Neural cell (in vitro differentiated cells): ENCODE data around the gene SDHB. TPM values are rescaled to one million over a fixed set of nuclear protein-coding genes. Genes with fewer than 3 reads are reported as not detected.

Source experiments
- H2AFZ ChIP-seq: fragments of 200-600, 300-800 bp; sonication (generic), shearing (Covaris generic); 2 replicates; pipeline ENCODE4 v1.6.0; 2014; ENCODE audit warnings: low read depth, mild to moderate bottlenecking, antibody characterized with exemption, low read length, moderate library complexity
- H3F3A ChIP-seq: fragments of 200-600 bp; shearing (Covaris generic); 2 replicates; pipeline ENCODE4 v1.6.1; 2016; ENCODE audit warnings: mild to moderate bottlenecking, moderate library complexity, mixed read lengths, antibody characterized with exemption, low read length; ENCODE audit not compliant: insufficient read depth, poor library complexity, severe bottlenecking
- H3K27ac ChIP-seq: fragments of 200-600, 300-800 bp; sonication (generic), shearing (Covaris generic); 2 replicates; pipeline ENCODE4 v1.5.1; 2014; ENCODE audit warnings: mild to moderate bottlenecking, low read length, moderate library complexity
- H3K27me3 ChIP-seq: fragments of 300-800, 200-600 bp; sonication (generic), shearing (Covaris generic); 2 replicates; pipeline ENCODE4 v1.6.0; 2014; ENCODE audit warnings: mild to moderate bottlenecking, low read depth, low read length, moderate library complexity; ENCODE audit not compliant: insufficient read depth
- H3K36me3 ChIP-seq: fragments of 300-800, 200-600 bp; sonication (generic), shearing (Covaris generic); 2 replicates; pipeline ENCODE4 v1.5.1; 2014; ENCODE audit warnings: mild to moderate bottlenecking, antibody characterized with exemption, low read length, moderate library complexity; ENCODE audit not compliant: insufficient read depth
- H3K4me2 ChIP-seq: fragments of 300-800, 200-600 bp; sonication (generic), shearing (Covaris generic); 2 replicates; pipeline ENCODE4 v1.6.0; 2014; ENCODE audit warnings: mild to moderate bottlenecking, low read length
- H3K4me3 ChIP-seq: fragments of 300-800, 200-600 bp; sonication (generic), shearing (Covaris generic); 2 replicates; pipeline ENCODE4 v1.5.1; 2014; ENCODE audit warnings: mild to moderate bottlenecking, low read length, moderate library complexity
- H3K79me2 ChIP-seq: fragments of 200-600 bp; shearing (Covaris generic); replicated peaks from 2 replicates; pipeline ENCODE4 v1.6.0; 2014; ENCODE audit warnings: mild to moderate bottlenecking, low read length, moderate library complexity; ENCODE audit not compliant: insufficient read depth
- H3K9ac ChIP-seq: fragments of 300-800, 200-600 bp; sonication (generic), shearing (Covaris generic); 2 replicates; pipeline ENCODE4 v1.6.1; 2016; ENCODE audit warnings: mild to moderate bottlenecking, low read length, mixed read lengths
- H3K9me2 ChIP-seq: fragments of 200-600 bp; shearing (Covaris generic); 2 replicates; pipeline ENCODE4 v1.6.1; 2016; ENCODE audit warnings: mild to moderate bottlenecking, low read length, mixed read lengths; ENCODE audit not compliant: insufficient read depth
- H3K9me3 ChIP-seq: fragments of 200-600, 300-800 bp; sonication (generic), shearing (Covaris generic); 2 replicates; pipeline ENCODE4 v1.6.1; 2016; ENCODE audit warnings: mild to moderate bottlenecking, mixed run types, low read length, moderate library complexity, mixed read lengths
- H4K20me1 ChIP-seq: fragments of 200-600 bp; shearing (Covaris generic); 2 replicates; pipeline ENCODE4 v1.6.1; 2016; ENCODE audit warnings: mild to moderate bottlenecking, mixed run types; ENCODE audit not compliant: insufficient read depth
- CTCF ChIP-seq: fragments of 450-650 bp; IDR thresholded peaks from 2 replicates; pipeline ENCODE4 v1.5.1; 2014; ENCODE audit warnings: antibody characterized with exemption, mild to moderate bottlenecking, moderate library complexity; ENCODE audit not compliant: poor library complexity, severe bottlenecking
- EP300 ChIP-seq: fragments of 450-650 bp; conservative IDR thresholded peaks from 2 replicates; pipeline ENCODE4 v1.6.1; 2014; ENCODE audit warnings: antibody characterized with exemption, mild to moderate bottlenecking, moderate library complexity; ENCODE audit not compliant: poor library complexity, severe bottlenecking
- EZH2 ChIP-seq: fragments of 200-600, 300-800 bp; shearing (Covaris generic), sonication (generic); IDR thresholded peaks from 2 replicates; pipeline ENCODE4 v1.6.1; 2014; ENCODE audit warnings: antibody characterized with exemption, low read length, borderline replicate concordance, mild to moderate bottlenecking; ENCODE audit not compliant: insufficient read depth, poor library complexity, severe bottlenecking
- MXI1 ChIP-seq: fragments of 450-650 bp; conservative IDR thresholded peaks from 2 replicates; pipeline ENCODE4 v1.6.1; 2014; ENCODE audit warnings: antibody characterized with exemption, mild to moderate bottlenecking; ENCODE audit not compliant: poor library complexity, severe bottlenecking
- POLR2AphosphoS5 ChIP-seq: IDR thresholded peaks from 2 replicates; pipeline ENCODE4 v1.6.1; 2012
- RAD21 ChIP-seq: fragments of 450-650 bp; conservative IDR thresholded peaks from 2 replicates; pipeline ENCODE4 v1.6.1; 2014; ENCODE audit warnings: antibody characterized with exemption, mild to moderate bottlenecking, moderate library complexity
- REST ChIP-seq: IDR thresholded peaks from 2 replicates; pipeline ENCODE4 v1.6.1; 2012; ENCODE audit warnings: borderline replicate concordance
- SMC3 ChIP-seq: fragments of 450-650 bp; conservative IDR thresholded peaks from 2 replicates; pipeline ENCODE4 v1.6.1; 2014; ENCODE audit warnings: antibody characterized with exemption, mild to moderate bottlenecking, moderate library complexity; ENCODE audit not compliant: poor library complexity
- TAF1 ChIP-seq: IDR thresholded peaks from 2 replicates; pipeline ENCODE4 v1.6.1; 2012; ENCODE audit warnings: low read depth
- polyA plus RNA-seq: library from polyadenylated mRNA; depleted of rRNA; stranded (reverse); fragments of >200 nt; gene quantifications from 2 replicates; pipeline ENCODE4 v1.2.3, GENCODE V29; 2014

Gene SDHB
- polyA plus RNA-seq, 1 donor from 2014 or later: 129 TPM

- Histone ChIP-seq H3K9ac (no peak overlapping the region), H3K27ac (no peak overlapping the region), H3K4me2 (no peak overlapping the region), H3K36me3 (no peaks in the 10 kb centered on the region), H3K27me3 (no peaks in the 10 kb centered on the region), H4K20me1 (no peaks in the 10 kb centered on the region), H3F3A (no peaks in the 10 kb centered on the region), H3K79me2 (no peaks in the 10 kb centered on the region), H3K4me3 (no peak overlapping the region), H2AFZ (no peak overlapping the region), H3K9me2 (no peaks in the 10 kb centered on the region), H3K9me3 (no peaks in the 10 kb centered on the region)
- TF ChIP-seq EZH2 (no peak), MXI1 (no peak), POLR2AphosphoS5 (no peak), TAF1 (no peak), SMC3 (no peak), CTCF (no peak), EP300 (no peak)
Measured at GRCh38 chr1:17080085-17080759, 26.4 kb upstream of the SDHB start.

GRCh38 chr1:17078991-17079868 lies 25.4 kb upstream of the SDHB start:
- Histone ChIP-seq H3K27me3 (no peaks in the 10 kb centered on the region), H3K9me2 (no peaks in the 10 kb centered on the region), H3K36me3 (no peaks in the 10 kb centered on the region), H3K4me2 (no peak overlapping the region), H4K20me1 (no peaks in the 10 kb centered on the region), H3F3A (no peaks in the 10 kb centered on the region), H3K79me2 (no peaks in the 10 kb centered on the region), H3K9ac (no peak overlapping the region), H3K27ac (no peak overlapping the region), H3K4me3 (no peak overlapping the region), H2AFZ (no peak overlapping the region), H3K9me3 (no peaks in the 10 kb centered on the region)
- no peak for TF ChIP-seq TAF1
- no peak for TF ChIP-seq SMC3
- no peak for TF ChIP-seq POLR2AphosphoS5
- TF ChIP-seq CTCF: no peak
- TF ChIP-seq MXI1: no peak
- TF ChIP-seq REST: no peak
- TF ChIP-seq RAD21: no peak
- no peak for TF ChIP-seq EZH2
- TF ChIP-seq EP300: no peak
